Central memory CD8-positive, alpha-beta T cell (primary cell): ENCODE data around the gene MYBPC3.

Experiments used
- ATAC-seq: fragments of 150-1000 bp; cut with Tn5 transposase; replicated peaks from 2 replicates; pipeline ENCODE4 v1.10.0; 2022; ENCODE audit warnings: mild to moderate bottlenecking, moderate FRiP score, moderate number of reproducible peaks; ENCODE audit not compliant: poor library complexity, severe bottlenecking; ENCODE audit errors: extremely low read depth
- DNase-seq, 2 donors: peaks; one replicate each; pipeline ENCODE4 v3.0.0; 2021; ENCODE audit warnings: low spot score in 2 of 2
- H3K27ac Mint-ChIP-seq: one replicate; pipeline ENCODE4 v1.8.0; 2022; ENCODE audit warnings: low read depth, mild to moderate bottlenecking, moderate library complexity, mixed read lengths
- H3K27me3 Mint-ChIP-seq: one replicate; pipeline ENCODE4 v1.8.0; 2022; ENCODE audit warnings: mixed read lengths
- H3K36me3 Mint-ChIP-seq: one replicate; pipeline ENCODE4 v1.8.0; 2022; ENCODE audit warnings: mild to moderate bottlenecking, moderate library complexity, mixed read lengths; ENCODE audit not compliant: insufficient read depth
- H3K4me1 Mint-ChIP-seq: one replicate; pipeline ENCODE4 v1.8.0; 2022; ENCODE audit warnings: mixed read lengths
- H3K4me3 Mint-ChIP-seq: one replicate; pipeline ENCODE4 v1.8.0; 2022; ENCODE audit warnings: mild to moderate bottlenecking, moderate library complexity, mixed read lengths
- H3K9me3 Mint-ChIP-seq: one replicate; pipeline ENCODE4 v1.8.0; 2022; ENCODE audit warnings: mixed read lengths

Gene MYBPC3

GRCh38 chr11:47352556-47352955 lies at the start of gene MYBPC3:
TSS of gene MYBPC3 (minus strand) at chr11:47352702. CDS start at chr11:47352647, 55 bp downstream.
- Mint-ChIP-seq H3K27me3 (no peaks in the 10 kb centered on the region), H3K4me3 (no peak within 1 kb of the TSS), H3K9me3 (no peaks in the 10 kb centered on the region), H3K4me1 (no peaks in the 10 kb centered on the region), H3K27ac (no peak within 1 kb of the TSS), H3K36me3 (no peaks in the 10 kb centered on the region)
- ATAC-seq (no peak), DNase-seq (no peak)

- Mint-ChIP-seq H3K27ac (peak overlapping the region; percentile 85), H3K36me3 (no peaks in the 10 kb centered on the region), H3K4me1 (peaks cover 17% of the 10 kb centered on the region), H3K27me3 (no peaks in the 10 kb centered on the region), H3K4me3 (peak overlapping the region; percentile 76), H3K9me3 (no peaks in the 10 kb centered on the region)
- DNase-seq: no peak
- peak; percentile 44 for ATAC-seq
Measured at GRCh38 chr11:47400768-47401279, 48.3 kb upstream of the MYBPC3 start.

- peak overlapping the region; percentile 76 for H3K4me3 Mint-ChIP-seq
- H3K27me3 Mint-ChIP-seq: no peaks in the 10 kb centered on the region
- peaks cover 24% of the 10 kb centered on the region for H3K4me1 Mint-ChIP-seq
- H3K27ac Mint-ChIP-seq: peak overlapping the region; percentile 85
- H3K9me3 Mint-ChIP-seq: no peaks in the 10 kb centered on the region
- DNase-seq (no peak), ATAC-seq (peak; percentile 64)
- no peaks in the 10 kb centered on the region for H3K36me3 Mint-ChIP-seq
Measured at GRCh38 chr11:47399860-47400767, 47.6 kb upstream of the MYBPC3 start.

- no peaks in the 10 kb centered on the region for H3K36me3 Mint-ChIP-seq
- H3K4me1 Mint-ChIP-seq: peaks cover 30% of the 10 kb centered on the region
- ATAC-seq (no peak), DNase-seq (no peak)
- no peaks in the 10 kb centered on the region for H3K27me3 Mint-ChIP-seq
- H3K4me3 Mint-ChIP-seq: no peak overlapping the region
- H3K27ac Mint-ChIP-seq: peak overlapping the region; percentile 13
- H3K9me3 Mint-ChIP-seq: no peaks in the 10 kb centered on the region
Measured at GRCh38 chr11:47398551-47398950, 46.0 kb upstream of the MYBPC3 start.

- peaks cover 30% of the 10 kb centered on the region for H3K4me1 Mint-ChIP-seq
- H3K27me3 Mint-ChIP-seq: no peaks in the 10 kb centered on the region
- H3K27ac Mint-ChIP-seq: no peak overlapping the region
- no peak for ATAC-seq
- H3K36me3 Mint-ChIP-seq: no peaks in the 10 kb centered on the region
- no peaks in the 10 kb centered on the region for H3K9me3 Mint-ChIP-seq
- DNase-seq: no peak
- no peak overlapping the region for H3K4me3 Mint-ChIP-seq
Measured at GRCh38 chr11:47398011-47398410, 45.5 kb upstream of the MYBPC3 start.

- ATAC-seq: no peak
- Mint-ChIP-seq H3K27ac (peak overlapping the region; percentile 91), H3K4me1 (peaks cover 36% of the 10 kb centered on the region), H3K4me3 (peak overlapping the region; percentile 59), H3K27me3 (no peaks in the 10 kb centered on the region), H3K9me3 (no peaks in the 10 kb centered on the region), H3K36me3 (no peaks in the 10 kb centered on the region)
- no peak for DNase-seq
Measured at GRCh38 chr11:47396049-47396320, 43.5 kb upstream of the MYBPC3 start.

- ATAC-seq: no peak
- no peaks in the 10 kb centered on the region for H3K27me3 Mint-ChIP-seq
- H3K27ac Mint-ChIP-seq: peak overlapping the region; percentile 91
- H3K9me3 Mint-ChIP-seq: no peaks in the 10 kb centered on the region
- H3K36me3 Mint-ChIP-seq: no peaks in the 10 kb centered on the region
- peak overlapping the region; percentile 59 for H3K4me3 Mint-ChIP-seq
- DNase-seq: no peak
- H3K4me1 Mint-ChIP-seq: peaks cover 37% of the 10 kb centered on the region
Measured at GRCh38 chr11:47395223-47396048, 42.9 kb upstream of the MYBPC3 start.

GRCh38 chr11:47394322-47395222 lies 42.1 kb upstream of the MYBPC3 start:
- Mint-ChIP-seq H3K27ac (peak overlapping the region; percentile 91), H3K36me3 (no peaks in the 10 kb centered on the region), H3K27me3 (no peaks in the 10 kb centered on the region), H3K4me3 (peak overlapping the region; percentile 59), H3K4me1 (peaks cover 40% of the 10 kb centered on the region), H3K9me3 (no peaks in the 10 kb centered on the region)
- DNase-seq (no peak), ATAC-seq (peak; percentile 78)

GRCh38 chr11:47394050-47394321 lies 41.5 kb upstream of the MYBPC3 start:
- no peaks in the 10 kb centered on the region for H3K9me3 Mint-ChIP-seq
- peak overlapping the region; percentile 59 for H3K4me3 Mint-ChIP-seq
- ATAC-seq (no peak), DNase-seq (no peak)
- H3K4me1 Mint-ChIP-seq: peaks cover 43% of the 10 kb centered on the region
- no peaks in the 10 kb centered on the region for H3K27me3 Mint-ChIP-seq
- H3K36me3 Mint-ChIP-seq: no peaks in the 10 kb centered on the region
- peak overlapping the region; percentile 91 for H3K27ac Mint-ChIP-seq

GRCh38 chr11:47393163-47394049 lies 40.9 kb upstream of the MYBPC3 start:
- no peak for DNase-seq
- H3K9me3 Mint-ChIP-seq: no peaks in the 10 kb centered on the region
- H3K36me3 Mint-ChIP-seq: no peaks in the 10 kb centered on the region
- H3K27me3 Mint-ChIP-seq: no peaks in the 10 kb centered on the region
- ATAC-seq: no peak
- H3K27ac Mint-ChIP-seq: peak overlapping the region; percentile 91
- H3K4me1 Mint-ChIP-seq: peaks cover 43% of the 10 kb centered on the region
- peak overlapping the region; percentile 59 for H3K4me3 Mint-ChIP-seq

- ATAC-seq (no peak), DNase-seq (no peak)
- Mint-ChIP-seq H3K27ac (no peak overlapping the region), H3K36me3 (no peaks in the 10 kb centered on the region), H3K27me3 (no peaks in the 10 kb centered on the region), H3K9me3 (no peaks in the 10 kb centered on the region), H3K4me3 (no peak overlapping the region), H3K4me1 (peaks cover 43% of the 10 kb centered on the region)
Measured at GRCh38 chr11:47392546-47393162, 40.2 kb upstream of the MYBPC3 start.
